ENCODE measurements around the gene ARHGEF11. TPM values are rescaled to one million over a fixed set of nuclear protein-coding genes. Genes with fewer than 3 reads are reported as not detected.

ARHGEF11 gene
- total and polyA plus RNA-seq, 9 of the 15 experiments (the other 6 are each of a cell fraction or from before 2014, with no cell fraction given) = 0.14 to 15.5 (median 9.0) TPM

- TF ChIP-seq, protein P1, sequence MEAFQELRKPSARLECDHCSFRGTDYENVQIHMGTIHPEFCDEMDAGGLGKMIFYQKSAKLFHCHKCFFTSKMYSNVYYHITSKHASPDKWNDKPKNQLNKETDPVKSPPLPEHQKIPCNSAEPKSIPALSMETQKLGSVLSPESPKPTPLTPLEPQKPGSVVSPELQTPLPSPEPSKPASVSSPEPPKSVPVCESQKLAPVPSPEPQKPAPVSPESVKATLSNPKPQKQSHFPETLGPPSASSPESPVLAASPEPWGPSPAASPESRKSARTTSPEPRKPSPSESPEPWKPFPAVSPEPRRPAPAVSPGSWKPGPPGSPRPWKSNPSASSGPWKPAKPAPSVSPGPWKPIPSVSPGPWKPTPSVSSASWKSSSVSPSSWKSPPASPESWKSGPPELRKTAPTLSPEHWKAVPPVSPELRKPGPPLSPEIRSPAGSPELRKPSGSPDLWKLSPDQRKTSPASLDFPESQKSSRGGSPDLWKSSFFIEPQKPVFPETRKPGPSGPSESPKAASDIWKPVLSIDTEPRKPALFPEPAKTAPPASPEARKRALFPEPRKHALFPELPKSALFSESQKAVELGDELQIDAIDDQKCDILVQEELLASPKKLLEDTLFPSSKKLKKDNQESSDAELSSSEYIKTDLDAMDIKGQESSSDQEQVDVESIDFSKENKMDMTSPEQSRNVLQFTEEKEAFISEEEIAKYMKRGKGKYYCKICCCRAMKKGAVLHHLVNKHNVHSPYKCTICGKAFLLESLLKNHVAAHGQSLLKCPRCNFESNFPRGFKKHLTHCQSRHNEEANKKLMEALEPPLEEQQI (IDR thresholded peaks at IDR 0.05) = 0 out of 2 replicates have a peak, but pooled peaks have one; percentile 55
- peak; percentile 26; the same call in 1 of the 2 replicates for TF ChIP-seq L3MBTL2 (IDR thresholded peaks at IDR 0.05)
- TF ChIP-seq ARHGAP35 (IDR thresholded peaks at IDR 0.05; ENCODE audit: partially characterized antibody) = no peak
- peak; percentile 81; the same call in 1 of the 2 replicates for TF ChIP-seq ERF (CRISPR knock-in tag; IDR thresholded peaks at IDR 0.05)
- peak; percentile 96 for TF ChIP-seq SMAD4 (CRISPR knock-in tag; conservative IDR thresholded peaks at IDR 0.05)
- no peak for TF ChIP-seq TFAM (CRISPR knock-in tag; conservative IDR thresholded peaks at IDR 0.05)
- TF ChIP-seq STAT6 (CRISPR knock-in tag; IDR thresholded peaks at IDR 0.05) = no peak
- TF ChIP-seq SOX6 (IDR thresholded peaks at IDR 0.05) = peak; percentile 94
- peak; percentile 88 for TF ChIP-seq CXXC5 (CRISPR knock-in tag; IDR thresholded peaks at IDR 0.05)
- TF ChIP-seq TAF7 (tag; IDR thresholded peaks at IDR 0.05) = no peak
- no peak for TF ChIP-seq POLR3G (IDR thresholded peaks at IDR 0.05; ENCODE audit: extremely low read depth, insufficient read length, insufficient replicate concordance)
- TF ChIP-seq HMGN3 (IDR thresholded peaks at IDR 0.05; ENCODE audit: borderline replicate concordance, extremely low read depth, insufficient read length, low read depth, low read length) = peak; percentile 60
- no peak for TF ChIP-seq SPI1 (IDR thresholded peaks at IDR 0.05; ENCODE audit: borderline replicate concordance, low read depth, low read length)
- peak; percentile 98 for TF ChIP-seq CBFA2T2 (conservative IDR thresholded peaks at IDR 0.05)
- TF ChIP-seq ESRRA (IDR thresholded peaks at IDR 0.05; ENCODE audit: borderline replicate concordance, low read depth) = peak; percentile 95; the same call in 1 of the 2 replicates
- TF ChIP-seq FOSL1 (tag; conservative IDR thresholded peaks at IDR 0.05) = peak; percentile 79
- peak; percentile 80 for TF ChIP-seq ZNF274 (IDR thresholded peaks at IDR 0.05; ENCODE audit: borderline replicate concordance, low read depth, low read length)
- peak; percentile 100 for TF ChIP-seq CTBP1 (IDR thresholded peaks at IDR 0.05; ENCODE audit: borderline replicate concordance)
- TF ChIP-seq, protein P2, sequence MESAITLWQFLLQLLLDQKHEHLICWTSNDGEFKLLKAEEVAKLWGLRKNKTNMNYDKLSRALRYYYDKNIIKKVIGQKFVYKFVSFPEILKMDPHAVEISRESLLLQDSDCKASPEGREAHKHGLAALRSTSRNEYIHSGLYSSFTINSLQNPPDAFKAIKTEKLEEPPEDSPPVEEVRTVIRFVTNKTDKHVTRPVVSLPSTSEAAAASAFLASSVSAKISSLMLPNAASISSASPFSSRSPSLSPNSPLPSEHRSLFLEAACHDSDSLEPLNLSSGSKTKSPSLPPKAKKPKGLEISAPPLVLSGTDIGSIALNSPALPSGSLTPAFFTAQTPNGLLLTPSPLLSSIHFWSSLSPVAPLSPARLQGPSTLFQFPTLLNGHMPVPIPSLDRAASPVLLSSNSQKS (CRISPR knock-in tag; IDR thresholded peaks at IDR 0.05) = no peak
- no peak for TF ChIP-seq NR2C2 (CRISPR knock-in tag; IDR thresholded peaks at IDR 0.05)
- peak; percentile 89 for TF ChIP-seq NR2C2 (tag; IDR thresholded peaks at IDR 0.05)
- TF ChIP-seq, protein P3, sequence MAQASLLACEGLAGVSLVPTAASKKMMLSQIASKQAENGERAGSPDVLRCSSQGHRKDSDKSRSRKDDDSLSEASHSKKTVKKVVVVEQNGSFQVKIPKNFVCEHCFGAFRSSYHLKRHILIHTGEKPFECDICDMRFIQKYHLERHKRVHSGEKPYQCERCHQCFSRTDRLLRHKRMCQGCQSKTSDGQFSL (CRISPR knock-in tag; IDR thresholded peaks at IDR 0.05) = no peak
- TF ChIP-seq, protein P3 (tag; IDR thresholded peaks at IDR 0.05) = no peak
- 0 out of 2 replicates have a peak, but pooled peaks have one; percentile 12 for TF ChIP-seq ELF1 (tag; IDR thresholded peaks at IDR 0.05)
These were observed 87.3 kb downstream of the ARHGEF11 start (continued) for GRCh38 chr1:156958247-156958714.

All from K562 (cell line).